ENCODE measurements around the gene ARHGAP27. TPM values are rescaled to one million over a fixed set of nuclear protein-coding genes. Genes with fewer than 3 reads are reported as not detected.
A peak's percentile ranks its signal among the peaks of the same experiment; 100 is the strongest.

Gene ARHGAP27
- total and polyA plus RNA-seq, 9 of the 15 experiments (the other 6 are each of a cell fraction or from before 2014, with no cell fraction given), result 0.04 to 4.6 (median 2.1) TPM

DNA sequence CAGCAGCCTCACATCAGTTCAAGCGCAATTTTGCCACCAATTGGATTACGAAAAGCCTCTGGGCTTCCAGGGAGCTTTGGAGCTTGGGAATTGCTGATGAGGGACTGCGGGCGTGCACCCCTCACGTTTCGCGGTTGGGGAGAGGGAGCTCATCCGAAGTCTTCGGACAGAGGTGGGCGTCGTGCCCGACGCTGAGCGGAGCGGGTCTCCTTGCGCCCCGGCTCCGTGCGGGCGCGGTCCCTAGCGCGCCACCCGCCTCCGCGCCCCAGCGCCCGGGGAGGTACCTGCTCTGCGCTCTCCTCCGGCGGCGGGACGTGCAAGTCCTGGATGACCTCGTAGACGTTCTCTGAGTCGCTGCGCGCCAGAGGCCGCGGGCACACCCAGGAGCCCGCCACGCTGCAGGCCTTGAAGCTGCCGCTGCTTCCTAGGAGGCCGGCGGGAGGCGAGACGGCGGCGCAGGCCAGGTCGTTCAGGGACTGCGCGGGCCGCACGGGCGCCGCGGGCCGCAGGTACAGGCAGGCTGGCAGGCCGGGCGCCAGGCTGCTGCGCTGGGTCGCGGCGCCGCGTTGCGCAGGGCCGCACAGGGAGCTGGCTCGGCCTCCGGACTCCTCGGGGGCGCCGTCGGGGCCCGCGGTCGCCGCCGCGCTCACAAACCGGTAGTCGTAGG lies 3.2 kb downstream of the ARHGAP27 start:
- H3K9me3 ChIP-seq (replicated peaks; ENCODE audit: control insufficient read depth, insufficient read depth, low read depth, low read length), result no peaks in the 10 kb centered on the region
- H2AFZ ChIP-seq (ENCODE audit: low read depth, low read length), result no peak overlapping the region
- no peak overlapping the region for H3K4me2 ChIP-seq (ENCODE audit: insufficient read depth, low read length)
- no peak overlapping the region for H3K4me3 ChIP-seq
- ChIA-PET POLR2A (no interaction called here), CTCF (ENCODE audit: low intra/inter-chr PET ratio) (no interaction called here)
- peaks cover 8 to 54% of the 10 kb centered on the region in 2 experiments for H3K4me1 ChIP-seq (replicated peaks in 1 of 2; ENCODE audit: control insufficient read depth in 2 of 2, insufficient read depth in 2 of 2, low read length in 2 of 2)
- WGBS (ENCODE audit: insufficient coverage, low coverage, missing lambda C conversion rate), result 88% methylated on average over 29 of the region's 82 CpGs
- no peak overlapping the region for H3K27ac ChIP-seq (ENCODE audit: extremely low read depth, low read depth, low read length)
- TF ChIP-seq MTA1 (IDR thresholded peaks at IDR 0.05; ENCODE audit: borderline replicate concordance), result no peak
- TF ChIP-seq, protein P1, sequence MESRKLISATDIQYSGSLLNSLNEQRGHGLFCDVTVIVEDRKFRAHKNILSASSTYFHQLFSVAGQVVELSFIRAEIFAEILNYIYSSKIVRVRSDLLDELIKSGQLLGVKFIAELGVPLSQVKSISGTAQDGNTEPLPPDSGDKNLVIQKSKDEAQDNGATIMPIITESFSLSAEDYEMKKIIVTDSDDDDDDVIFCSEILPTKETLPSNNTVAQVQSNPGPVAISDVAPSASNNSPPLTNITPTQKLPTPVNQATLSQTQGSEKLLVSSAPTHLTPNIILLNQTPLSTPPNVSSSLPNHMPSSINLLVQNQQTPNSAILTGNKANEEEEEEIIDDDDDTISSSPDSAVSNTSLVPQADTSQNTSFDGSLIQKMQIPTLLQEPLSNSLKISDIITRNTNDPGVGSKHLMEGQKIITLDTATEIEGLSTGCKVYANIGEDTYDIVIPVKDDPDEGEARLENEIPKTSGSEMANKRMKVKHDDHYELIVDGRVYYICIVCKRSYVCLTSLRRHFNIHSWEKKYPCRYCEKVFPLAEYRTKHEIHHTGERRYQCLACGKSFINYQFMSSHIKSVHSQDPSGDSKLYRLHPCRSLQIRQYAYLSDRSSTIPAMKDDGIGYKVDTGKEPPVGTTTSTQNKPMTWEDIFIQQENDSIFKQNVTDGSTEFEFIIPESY (CRISPR knock-in tag; IDR thresholded peaks at IDR 0.05), result peak; percentile 97
- intact Hi-C loops (cut with micrococcal nuclease) (loop anchor here (2.0 to 5.0 kb wide), 2 partner anchors 35 to 163 kb away; no protein-coding TSS in a partner anchor), in situ Hi-C loops (cut with MboI) (loop anchor here (10.0 to 25.0 kb wide), 2 partner anchors 205 to 1083 kb away; partner anchors contain the start of gene LRRC37A2)
- BruUV-seq (replicated peaks), result no TSS peak
- ATAC-seq (no peak), DNase-seq (ENCODE audit: extremely low read depth in 1 of 4, low spot score in 3 of 4) (no peak), FAIRE-seq (no peak)
- H3K9me1 ChIP-seq (ENCODE audit: control insufficient read depth, insufficient read depth, low read length), result no peaks in the 10 kb centered on the region
- no peak overlapping the region for H3K9ac ChIP-seq (ENCODE audit: insufficient read depth in 1 of 2, low read depth in 2 of 2, low read length in 2 of 2)
- H3K27me3 ChIP-seq (ENCODE audit: control insufficient read depth in 2 of 2, insufficient read depth in 2 of 2, low read length in 2 of 2), result no peaks in the 10 kb centered on the region
- no peaks in the 10 kb centered on the region for H3K79me2 ChIP-seq (ENCODE audit: control insufficient read depth, insufficient read depth, low read length)
- H4K20me1 ChIP-seq (replicated peaks; ENCODE audit: control insufficient read depth, insufficient read depth, low read length), result no peaks in the 10 kb centered on the region
- no peaks in the 10 kb centered on the region for H3K36me3 ChIP-seq (ENCODE audit: control insufficient read depth, insufficient read depth, low read length)
